ENCODE results near the gene SGK1.

- TF ChIP-seq FOXP4 (CRISPR knock-in tag; IDR thresholded peaks at IDR 0.05) (no peak), CTCF (IDR thresholded peaks at IDR 0.05) (no peak), ZNF138 (CRISPR knock-in tag; conservative IDR thresholded peaks at IDR 0.05) (no peak), E2F4 (CRISPR knock-in tag; IDR thresholded peaks at IDR 0.05; ENCODE audit: borderline replicate concordance, low read depth) (no peak), ETV6 (CRISPR knock-in tag; IDR thresholded peaks at IDR 0.05) (no peak), JUN (CRISPR knock-in tag; IDR thresholded peaks at IDR 0.05) (no peak), USF2 (CRISPR knock-in tag; IDR thresholded peaks at IDR 0.05) (no peak), ZNF416 (CRISPR knock-in tag; IDR thresholded peaks at IDR 0.05) (no peak), SP1 (CRISPR knock-in tag; conservative IDR thresholded peaks at IDR 0.05) (no peak), ZNF512 (CRISPR knock-in tag; IDR thresholded peaks at IDR 0.05; ENCODE audit: borderline replicate concordance) (no peak), FOXK1 (CRISPR knock-in tag; IDR thresholded peaks at IDR 0.05) (no peak), ATF1 (CRISPR knock-in tag; IDR thresholded peaks at IDR 0.05) (no peak), ATF3 (CRISPR knock-in tag; conservative IDR thresholded peaks at IDR 0.05) (no peak)
These were observed 38.5 kb upstream of the SGK1 start for GRCh38 chr6:134356405-134356804.
